Measurements from ENCODE around the gene UMAD1.

Gene UMAD1

DNA sequence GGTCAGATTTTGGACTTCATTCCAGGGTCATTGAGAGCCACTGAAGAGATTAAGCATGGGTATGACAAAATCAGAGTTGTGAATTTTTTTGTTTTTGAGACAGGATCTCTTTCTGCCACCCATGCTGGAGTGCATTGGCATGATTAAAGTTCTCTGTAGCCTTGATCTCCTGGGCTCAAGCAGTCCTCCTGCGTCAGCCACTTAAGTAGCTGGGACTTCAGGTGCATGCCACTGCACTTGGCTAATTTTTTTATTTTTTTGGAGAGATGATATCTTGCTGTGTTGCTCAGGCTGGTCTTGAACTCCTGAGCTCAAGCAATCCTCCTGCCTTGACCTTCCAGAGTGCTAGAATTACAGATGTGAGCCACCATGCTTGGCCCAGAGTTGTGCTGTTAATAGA lies 275.5 kb downstream of the UMAD1 start:
- in situ Hi-C loops (cut with HindIII; ENCODE audit: low sequenced_read_pairs) = no loop called here

- in situ Hi-C loops (cut with HindIII; ENCODE audit: low sequenced_read_pairs) = no loop called here
These were observed 277.0 kb downstream of the UMAD1 start for GRCh38 chr7:7917593-7917992.

GRCh38 chr7:7918736-7919448 lies 278.3 kb downstream of the UMAD1 start:
- in situ Hi-C loops (cut with HindIII; ENCODE audit: low sequenced_read_pairs) = no loop called here

DNA sequence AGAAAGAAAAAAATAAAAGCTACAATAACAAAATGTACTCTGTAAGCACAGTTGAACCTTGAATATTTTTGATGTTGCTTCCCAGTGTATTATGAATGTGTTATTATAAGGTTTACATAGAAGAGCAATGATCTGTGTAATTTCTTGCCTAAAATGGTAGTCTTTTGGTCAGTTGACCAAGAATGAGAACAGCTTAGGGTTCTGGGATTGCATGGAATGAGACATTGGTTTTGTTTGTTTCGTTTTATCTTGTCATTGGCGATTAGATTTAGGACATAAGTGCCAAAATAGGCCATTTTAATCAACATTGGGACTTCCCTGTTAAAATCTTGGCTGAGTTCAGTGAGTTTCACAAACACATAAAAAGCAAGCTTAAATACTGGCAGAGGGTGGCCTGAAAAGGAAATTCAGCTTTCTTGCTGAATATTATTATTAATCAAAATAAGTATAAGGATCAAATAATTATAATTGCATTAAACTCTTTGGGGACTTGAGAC lies 278.9 kb downstream of the UMAD1 start:
- in situ Hi-C loops (cut with HindIII; ENCODE audit: low sequenced_read_pairs) = no loop called here

- in situ Hi-C loops (cut with HindIII; ENCODE audit: low sequenced_read_pairs) = no loop called here
These were observed 279.5 kb downstream of the UMAD1 start for GRCh38 chr7:7920056-7920455.

GRCh38 chr7:7920481-7920880 lies 279.9 kb downstream of the UMAD1 start:
- in situ Hi-C loops (cut with HindIII; ENCODE audit: low sequenced_read_pairs) = no loop called here

- in situ Hi-C loops (cut with HindIII; ENCODE audit: low sequenced_read_pairs) = no loop called here
These were observed 281.3 kb downstream of the UMAD1 start for GRCh38 chr7:7921830-7922229.

GRCh38 chr7:7922684-7923385 lies 282.3 kb downstream of the UMAD1 start:
- in situ Hi-C loops (cut with HindIII; ENCODE audit: low sequenced_read_pairs) = no loop called here

DNA sequence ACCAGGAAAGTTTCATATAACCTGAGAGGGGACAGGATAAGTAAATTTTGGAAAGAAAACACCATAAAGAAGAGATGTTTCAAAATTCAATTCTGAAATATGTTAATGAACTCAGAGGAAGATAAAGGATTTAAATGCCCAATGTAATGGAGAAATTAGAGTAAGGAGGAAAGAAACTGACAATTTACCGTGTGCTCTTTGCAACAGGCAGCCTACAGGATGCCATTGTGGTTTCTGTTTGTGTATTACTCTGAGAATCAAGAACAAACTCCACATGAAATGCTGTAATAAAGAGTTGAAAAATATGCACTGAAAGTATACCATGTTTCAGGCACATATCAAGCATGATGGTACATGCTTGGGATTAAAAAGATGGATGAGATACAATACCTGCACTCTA lies 283.3 kb downstream of the UMAD1 start:
- in situ Hi-C loops (cut with HindIII; ENCODE audit: low sequenced_read_pairs) = no loop called here

GRCh38 chr7:7924303-7924702 lies 283.8 kb downstream of the UMAD1 start:
- in situ Hi-C loops (cut with HindIII; ENCODE audit: low sequenced_read_pairs) = no loop called here

Data from endothelial cell of hepatic sinusoid (primary cell).